Prostate gland (tissue), 2 donors: Measurements from ENCODE around the gene RIT1.

Source experiments
- POLR2A ChIP-seq: fragments of 450-650 bp; IDR thresholded peaks from one replicate; pipeline ENCODE4 v1.6.1; 2016; ENCODE audit warnings: antibody characterized with exemption, mild to moderate bottlenecking
- POLR2AphosphoS5 ChIP-seq: sonication (generic); formaldehyde crosslinking; IDR thresholded peaks from one replicate; pipeline ENCODE4 v1.6.1; 2017; ENCODE audit warnings: antibody characterized with exemption
- TF ChIP-seq, protein P1 (sequence below), 4 experiments: fragments of 200-600 bp in 2 of 4; fragments of 450-650 bp in 2 of 4; sonication (generic) in 2 of 4; IDR thresholded peaks; 1 replicate in 3 of 4; 2 replicates in 1 of 4; pipeline ENCODE4 v1.5.1; 2016 to 2019; ENCODE audit warnings: antibody characterized with exemption in 4 of 4, mild to moderate bottlenecking in 2 of 4, moderate library complexity in 2 of 4

GRCh38 chr1:155942578-155943141, 31.5 kb upstream of the RIT1 start:
- TF ChIP-seq, protein P1, sequence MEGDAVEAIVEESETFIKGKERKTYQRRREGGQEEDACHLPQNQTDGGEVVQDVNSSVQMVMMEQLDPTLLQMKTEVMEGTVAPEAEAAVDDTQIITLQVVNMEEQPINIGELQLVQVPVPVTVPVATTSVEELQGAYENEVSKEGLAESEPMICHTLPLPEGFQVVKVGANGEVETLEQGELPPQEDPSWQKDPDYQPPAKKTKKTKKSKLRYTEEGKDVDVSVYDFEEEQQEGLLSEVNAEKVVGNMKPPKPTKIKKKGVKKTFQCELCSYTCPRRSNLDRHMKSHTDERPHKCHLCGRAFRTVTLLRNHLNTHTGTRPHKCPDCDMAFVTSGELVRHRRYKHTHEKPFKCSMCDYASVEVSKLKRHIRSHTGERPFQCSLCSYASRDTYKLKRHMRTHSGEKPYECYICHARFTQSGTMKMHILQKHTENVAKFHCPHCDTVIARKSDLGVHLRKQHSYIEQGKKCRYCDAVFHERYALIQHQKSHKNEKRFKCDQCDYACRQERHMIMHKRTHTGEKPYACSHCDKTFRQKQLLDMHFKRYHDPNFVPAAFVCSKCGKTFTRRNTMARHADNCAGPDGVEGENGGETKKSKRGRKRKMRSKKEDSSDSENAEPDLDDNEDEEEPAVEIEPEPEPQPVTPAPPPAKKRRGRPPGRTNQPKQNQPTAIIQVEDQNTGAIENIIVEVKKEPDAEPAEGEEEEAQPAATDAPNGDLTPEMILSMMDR (IDR thresholded peaks at IDR 0.05) = no peak
- TF ChIP-seq POLR2A = no peak
- TF ChIP-seq POLR2AphosphoS5 = no peak
